HG02870 (cell line): ENCODE measurements around the gene KIF11.

Experiments used
- ATAC-seq: cut with Tn5 transposase; IDR thresholded peaks from one replicate; pipeline ENCODE4 v1.9.1; 2021; ENCODE audit warnings: mild to moderate bottlenecking, moderate library complexity; ENCODE audit not compliant: unreplicated experiment

Gene KIF11

GRCh38 chr10:92667078-92667477 lies 74.1 kb downstream of the KIF11 start:
- ATAC-seq: no peak

- ATAC-seq: no peak
Measured at GRCh38 chr10:92677708-92678107, 84.8 kb downstream of the KIF11 start.

DNA sequence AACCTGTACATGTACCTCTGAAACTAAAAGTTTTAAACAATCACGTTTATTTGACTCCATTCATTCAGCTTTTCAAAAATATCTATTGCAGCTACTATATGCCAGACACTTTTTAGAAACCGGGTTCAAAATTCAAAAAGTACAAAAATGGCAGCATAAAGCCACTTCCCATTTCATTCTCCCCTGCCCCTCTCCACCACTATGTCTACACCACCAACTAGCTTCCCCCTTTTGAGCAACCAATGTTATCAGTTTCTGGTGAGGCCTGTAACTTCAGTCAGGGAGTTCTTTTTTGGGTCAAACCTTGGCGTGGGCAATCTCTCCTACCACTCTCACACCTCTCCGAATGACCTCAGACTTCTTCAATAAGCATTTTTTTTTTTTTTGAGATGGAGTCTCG lies 85.3 kb downstream of the KIF11 start:
- ATAC-seq: no peak

GRCh38 chr10:92681306-92681834 lies 88.4 kb downstream of the KIF11 start:
- no peak for ATAC-seq

- ATAC-seq: no peak
Measured at GRCh38 chr10:92688573-92688926, 95.6 kb downstream of the KIF11 start.

DNA sequence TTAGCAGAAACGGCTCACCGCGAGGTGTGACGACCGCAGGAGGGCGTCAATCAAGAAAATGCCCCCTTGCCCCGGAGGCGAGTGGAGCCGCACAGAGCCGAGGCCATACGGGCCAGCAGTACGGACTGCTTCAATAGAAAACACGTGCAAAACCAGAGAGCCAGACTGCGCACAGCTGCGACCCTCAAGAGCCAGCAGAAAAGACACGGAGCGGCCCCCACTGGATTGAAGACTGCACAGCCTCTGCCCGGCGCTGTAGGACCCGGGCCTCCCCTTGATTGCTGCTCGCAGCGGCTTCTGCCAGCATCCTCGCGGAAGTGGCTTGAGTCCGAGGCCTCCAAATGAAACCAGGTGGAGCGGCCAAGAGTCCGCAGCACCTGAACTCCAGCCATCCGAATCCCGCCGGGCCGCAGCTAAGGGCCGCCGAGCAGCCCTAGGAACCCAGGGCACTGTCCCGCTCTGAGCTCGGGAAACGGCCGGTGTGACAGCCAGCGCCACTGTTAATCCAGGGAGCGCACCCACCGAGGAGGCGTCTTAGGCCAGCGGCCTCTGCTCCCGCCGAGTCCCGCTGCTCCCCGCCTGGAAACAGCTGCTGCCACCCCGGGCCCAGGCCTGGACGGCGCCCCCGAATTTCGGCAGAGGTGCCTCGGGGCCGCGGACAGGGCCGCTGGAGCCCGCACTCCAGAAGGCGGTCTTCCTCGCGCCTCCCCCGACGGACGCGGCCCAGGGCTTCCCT lies 96.2 kb downstream of the KIF11 start:
- ATAC-seq: peak; percentile 19

DNA sequence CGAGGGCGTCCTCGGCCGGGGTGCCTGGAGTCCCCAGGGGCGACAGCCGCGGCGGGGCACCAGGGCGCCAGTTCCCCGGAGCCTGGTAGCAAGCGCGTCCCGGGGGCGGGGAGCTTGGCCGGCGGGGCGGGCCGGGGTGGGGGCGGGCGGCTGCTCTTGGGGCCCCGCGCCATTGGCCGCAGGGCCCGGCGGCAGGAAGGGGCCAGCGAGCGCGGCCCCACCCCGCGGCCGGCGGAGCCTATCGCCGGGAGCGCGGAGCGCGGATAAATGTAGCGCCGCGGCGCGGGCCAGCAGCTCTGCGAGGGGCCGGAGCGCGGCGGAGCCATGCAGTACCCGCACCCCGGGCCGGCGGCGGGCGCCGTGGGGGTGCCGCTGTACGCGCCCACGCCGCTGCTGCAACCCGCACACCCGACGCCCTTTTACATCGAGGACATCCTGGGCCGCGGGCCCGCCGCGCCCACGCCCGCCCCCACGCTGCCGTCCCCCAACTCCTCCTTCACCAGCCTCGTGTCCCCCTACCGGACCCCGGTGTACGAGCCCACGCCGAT lies 96.8 kb downstream of the KIF11 start, which contains the start of gene HHEX:
HHEX (plus strand) TSS at position 293 of the 548 bp plus-strand sequence; CDS start at position 325, 32 bp downstream.
- ATAC-seq: peak; percentile 40

GRCh38 chr10:92690211-92690914 lies 97.4 kb downstream of the KIF11 start:
- ATAC-seq: no peak

DNA sequence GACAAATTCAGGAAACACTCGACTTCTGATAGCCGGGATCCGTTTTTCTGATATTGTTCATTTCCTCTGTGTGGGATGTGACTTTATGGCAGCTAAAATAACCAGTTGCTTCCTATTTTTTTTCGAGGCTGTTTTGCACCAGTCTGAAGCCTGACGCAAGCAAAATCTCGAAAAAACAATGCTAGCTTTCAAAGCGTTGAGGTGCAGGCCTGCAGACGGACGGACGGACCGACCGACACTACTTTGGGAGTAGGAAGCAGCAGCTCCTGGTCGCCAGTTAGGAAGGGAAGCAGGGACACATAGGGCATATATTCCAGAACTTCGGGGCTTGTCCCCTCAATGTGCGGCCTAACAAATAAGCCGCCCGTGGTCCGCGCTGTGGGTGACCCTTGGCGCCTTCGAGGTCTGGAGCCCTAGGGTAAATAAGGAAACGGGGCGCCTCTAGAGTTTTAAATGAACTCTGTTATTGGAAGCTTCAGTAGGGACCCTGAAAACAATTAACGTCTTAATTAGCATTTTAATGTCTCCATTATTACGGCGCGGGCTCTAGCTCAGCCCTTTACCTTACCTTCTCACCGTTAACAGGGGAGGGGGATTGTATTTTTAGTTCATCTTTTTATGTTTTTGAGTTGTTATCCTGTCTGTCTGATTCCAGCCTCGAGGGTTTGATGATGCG lies 98.1 kb downstream of the KIF11 start:
- ATAC-seq: no peak

GRCh38 chr10:92691591-92692079 lies 98.7 kb downstream of the KIF11 start:
- no peak for ATAC-seq

DNA sequence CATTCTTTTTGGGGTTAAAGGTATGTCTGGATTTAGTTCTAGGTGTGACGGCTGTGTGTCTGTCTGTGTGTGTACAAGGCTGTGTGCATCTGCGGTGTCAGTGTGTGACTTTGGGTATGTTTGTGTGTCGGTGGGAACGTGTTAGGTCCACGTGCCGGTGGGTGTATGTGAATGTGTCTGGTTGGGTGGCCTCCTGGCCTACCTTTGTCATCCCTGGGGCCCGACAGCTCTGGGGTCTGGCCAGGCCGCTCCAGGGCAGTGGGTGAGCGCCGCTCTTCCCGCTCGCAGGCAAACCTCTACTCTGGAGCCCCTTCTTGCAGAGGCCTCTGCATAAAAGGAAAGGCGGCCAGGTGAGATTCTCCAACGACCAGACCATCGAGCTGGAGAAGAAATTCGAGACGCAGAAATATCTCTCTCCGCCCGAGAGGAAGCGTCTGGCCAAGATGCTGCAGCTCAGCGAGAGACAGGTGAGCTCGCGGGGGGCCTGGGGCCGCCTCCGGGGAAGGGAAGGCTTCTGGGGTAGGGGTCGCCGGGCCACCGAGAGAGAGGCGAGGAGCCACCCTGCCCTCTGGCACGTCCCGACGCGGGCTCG lies 99.2 kb downstream of the KIF11 start:
- ATAC-seq: no peak

DNA sequence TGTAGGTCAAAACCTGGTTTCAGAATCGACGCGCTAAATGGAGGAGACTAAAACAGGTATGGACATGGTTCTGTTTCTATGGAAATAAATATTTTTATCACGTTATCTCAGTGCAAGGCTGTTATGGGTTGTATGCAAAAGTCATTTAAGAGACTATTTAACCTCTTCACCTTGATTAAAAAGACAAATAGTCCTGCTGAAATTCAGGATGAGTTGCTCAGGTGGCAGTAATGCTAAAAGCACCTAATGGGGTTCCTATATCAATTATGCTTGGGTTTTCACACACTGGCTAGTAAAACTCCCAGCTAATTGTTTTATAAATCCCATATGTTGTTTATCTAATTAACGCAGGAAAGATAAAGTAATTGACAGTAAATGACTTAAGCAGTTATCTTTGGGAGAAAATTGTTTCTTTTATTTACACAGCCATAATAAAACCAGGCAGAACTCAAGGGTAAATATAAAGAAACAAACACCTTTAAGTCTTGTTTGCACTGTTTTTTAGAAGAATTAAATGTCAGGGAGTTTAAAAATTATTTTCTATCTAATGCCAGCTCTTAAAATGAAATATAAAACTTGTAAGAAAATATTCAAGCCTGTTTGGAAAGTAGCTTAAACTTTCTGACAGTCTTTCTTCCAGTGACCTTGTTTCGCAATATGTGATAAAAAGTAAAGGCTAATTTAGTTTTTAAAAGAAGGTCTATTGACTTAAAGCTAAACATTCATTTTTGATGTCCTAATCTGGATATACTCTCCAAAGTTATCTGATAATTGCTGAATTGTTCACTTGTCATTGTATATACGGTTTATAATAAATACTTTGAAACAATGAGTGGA lies 100.0 kb downstream of the KIF11 start:
- no peak for ATAC-seq

DNA sequence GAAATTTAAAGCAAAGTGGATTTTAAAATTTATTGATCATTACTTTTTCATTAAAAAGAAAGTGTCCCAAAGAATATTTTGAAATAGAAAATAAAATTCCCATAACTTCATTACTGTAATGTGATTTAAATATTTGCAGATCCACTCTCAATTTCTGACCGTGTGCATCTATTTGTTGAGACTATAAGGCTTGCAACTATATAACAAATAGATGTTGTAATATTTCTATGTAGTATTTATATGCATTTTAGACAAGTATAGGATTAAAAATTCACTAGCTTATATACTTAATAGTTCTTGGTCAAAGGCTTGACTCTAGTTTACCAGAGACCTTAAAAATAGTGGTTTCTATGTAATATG lies 100.6 kb downstream of the KIF11 start:
- ATAC-seq: no peak

DNA sequence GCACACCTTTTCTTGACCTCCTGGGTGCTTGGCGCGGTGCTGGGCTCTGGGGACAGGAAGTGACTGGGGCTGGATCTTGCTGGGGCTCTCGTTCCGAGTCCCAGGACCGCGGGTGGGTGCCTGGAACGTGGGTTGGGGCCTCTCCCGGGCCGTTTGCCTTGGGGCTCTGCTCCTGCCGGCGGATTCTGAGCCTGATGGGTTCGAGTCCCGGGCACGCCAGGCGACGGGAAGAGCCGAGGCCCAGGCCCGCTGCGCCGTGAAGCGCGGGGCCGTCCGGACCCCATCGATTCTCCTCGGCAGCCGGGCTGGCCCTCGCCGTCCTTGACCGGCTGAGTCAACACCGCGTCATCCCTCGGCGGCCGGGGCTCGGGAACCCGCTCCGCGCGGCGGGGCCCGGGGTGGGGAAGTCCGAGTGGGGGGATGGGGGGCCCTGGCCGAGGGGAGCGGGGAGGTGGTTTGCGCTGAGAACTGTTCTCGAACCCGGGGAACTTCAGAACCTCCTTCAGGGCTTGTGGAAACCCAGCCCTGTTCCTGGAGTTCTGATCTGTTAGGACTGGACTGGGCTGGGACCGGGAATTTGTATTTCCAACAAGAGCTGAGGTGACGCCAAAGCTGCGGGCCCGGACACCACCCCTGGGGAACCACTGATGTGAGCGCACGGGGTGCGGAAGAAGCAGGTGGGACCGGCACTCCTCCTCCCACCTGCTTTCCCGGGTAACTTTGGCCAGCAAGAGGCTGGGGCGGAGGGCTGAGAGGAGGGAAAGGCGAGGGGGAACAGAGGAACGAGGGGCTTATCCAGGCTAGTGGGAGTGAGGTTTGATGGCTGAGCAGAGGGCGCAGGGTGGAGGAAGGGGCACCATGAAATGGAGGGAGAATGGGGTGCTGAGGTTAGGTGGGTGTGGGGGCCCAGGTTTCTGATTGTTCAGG lies 103.0 kb downstream of the KIF11 start:
- ATAC-seq: no peak

- no peak for ATAC-seq
Measured at GRCh38 chr10:92696606-92697383, 103.9 kb downstream of the KIF11 start.

DNA sequence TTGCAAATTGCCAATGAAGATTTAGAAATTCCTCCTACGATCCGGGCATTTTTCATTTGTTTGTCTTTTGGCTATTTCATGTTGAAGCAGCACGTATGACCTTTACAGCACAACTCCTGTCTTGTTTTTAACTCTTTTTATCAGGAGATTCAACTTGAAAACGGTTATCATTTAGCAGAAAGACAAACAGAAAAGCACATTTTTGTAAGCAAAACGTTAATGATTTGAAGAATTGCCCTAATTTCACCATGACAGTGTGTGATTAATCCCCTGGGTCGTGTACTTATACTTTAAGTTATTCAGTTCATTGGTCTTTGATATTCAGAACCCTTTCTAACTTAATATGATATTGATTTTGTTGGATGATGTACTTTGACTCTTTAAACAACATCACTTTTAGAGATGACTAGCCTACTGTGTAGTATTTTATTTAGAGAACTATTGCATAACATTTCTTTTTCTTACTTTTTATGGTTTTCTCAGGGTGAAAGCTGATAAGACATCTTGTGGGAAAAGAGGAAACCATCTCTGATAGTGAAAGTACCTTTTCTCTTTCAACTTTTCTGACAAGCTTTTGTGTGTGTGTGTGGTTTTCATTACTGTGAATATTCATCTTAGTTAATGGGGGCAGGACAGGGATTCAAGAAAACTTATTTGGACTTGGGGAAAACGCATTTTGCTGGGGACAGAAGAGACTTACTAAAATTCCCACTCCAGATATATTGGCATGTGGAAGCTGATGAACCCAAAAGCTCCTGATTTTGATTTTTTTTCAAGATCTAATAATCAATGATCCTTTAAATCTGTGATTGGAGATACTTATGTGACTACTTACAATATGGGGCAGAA lies 105.0 kb downstream of the KIF11 start:
- ATAC-seq: no peak

- no peak for ATAC-seq
Measured at GRCh38 chr10:92699193-92699517, 106.2 kb downstream of the KIF11 start.
